ENCODE measurements around the gene RASAL1.

GRCh38 chr12:113149361-113150150, 14.0 kb upstream of the RASAL1 start, which contains the start of gene CFAP73:
- TF ChIP-seq POLR2A (IDR thresholded peaks at IDR 0.05; ENCODE audit: extremely low read depth, insufficient read length) (no peak), CTCF (IDR thresholded peaks at IDR 0.05; ENCODE audit: low read depth, low read length) (no peak), MAX (IDR thresholded peaks at IDR 0.05; ENCODE audit: low read depth, low read length) (no peak), MYC (IDR thresholded peaks at IDR 0.05; ENCODE audit: low read depth, low read length) (no peak)
